CD4-positive, alpha-beta T cell treated with Interleukin-17A for 1 hour (primary cell): Measurements from ENCODE around the gene MED13L.

Experiments used
- DNase-seq: peaks from one replicate; pipeline ENCODE4 v3.0.0-alpha.2; 2020

Gene MED13L

DNA sequence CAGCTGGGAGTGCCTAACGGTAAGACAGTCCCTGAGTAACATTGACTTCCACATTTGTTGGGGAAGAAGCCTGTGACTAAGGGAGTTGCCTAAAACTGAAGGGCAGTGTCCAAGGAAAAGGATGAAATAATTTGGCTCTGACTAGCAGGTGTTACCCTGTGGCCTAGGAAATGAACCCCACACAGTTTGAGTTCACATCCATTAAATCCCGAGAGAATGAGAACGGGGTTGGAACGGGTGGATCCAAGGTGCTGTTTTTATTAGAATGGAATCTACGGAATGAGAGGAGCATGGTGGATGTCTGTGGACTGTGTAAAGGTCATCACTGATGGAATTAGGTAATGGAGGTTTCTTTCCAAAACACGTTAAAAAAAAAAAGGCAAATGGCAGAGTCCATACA, 324.0 kb downstream of the MED13L start:
- DNase-seq: no peak

DNA sequence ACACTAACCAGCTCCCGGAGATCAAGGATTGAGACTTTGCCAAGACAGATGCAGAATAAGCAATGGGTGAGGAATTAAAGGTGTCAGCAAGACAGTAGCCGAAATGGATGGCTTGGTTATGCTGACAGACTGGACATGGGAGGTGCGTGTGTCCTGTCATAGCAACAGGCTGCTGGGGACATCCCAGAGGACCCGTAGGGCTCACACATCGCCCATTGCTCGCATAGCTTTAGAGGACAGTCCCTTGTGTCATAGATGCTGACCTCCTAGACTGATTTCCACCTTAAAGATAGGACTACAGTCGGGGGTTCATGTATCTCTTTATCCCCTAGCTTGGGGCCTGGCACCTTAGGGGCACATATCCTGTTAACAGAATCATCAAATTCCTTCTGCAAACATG, 324.5 kb downstream of the MED13L start:
- no peak for DNase-seq

DNA sequence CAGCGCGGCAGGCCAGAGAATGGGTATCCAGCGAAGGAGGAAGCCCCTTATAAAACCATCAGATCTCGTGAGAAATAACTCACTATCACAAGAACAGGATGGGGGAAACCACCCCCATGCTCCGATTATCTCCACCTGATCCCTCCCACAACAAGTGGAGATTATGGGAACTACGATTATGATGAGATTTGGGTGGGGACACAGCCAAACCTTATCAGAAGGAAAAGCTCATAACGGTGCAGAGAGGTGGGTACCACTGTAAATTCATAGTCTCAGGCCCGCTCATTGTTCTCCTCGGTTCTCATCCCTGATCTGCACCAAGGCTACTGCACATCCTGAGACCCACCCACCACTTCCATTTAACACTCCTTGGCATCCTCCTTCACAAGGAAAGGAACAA, 326.5 kb downstream of the MED13L start:
- DNase-seq: no peak

DNA sequence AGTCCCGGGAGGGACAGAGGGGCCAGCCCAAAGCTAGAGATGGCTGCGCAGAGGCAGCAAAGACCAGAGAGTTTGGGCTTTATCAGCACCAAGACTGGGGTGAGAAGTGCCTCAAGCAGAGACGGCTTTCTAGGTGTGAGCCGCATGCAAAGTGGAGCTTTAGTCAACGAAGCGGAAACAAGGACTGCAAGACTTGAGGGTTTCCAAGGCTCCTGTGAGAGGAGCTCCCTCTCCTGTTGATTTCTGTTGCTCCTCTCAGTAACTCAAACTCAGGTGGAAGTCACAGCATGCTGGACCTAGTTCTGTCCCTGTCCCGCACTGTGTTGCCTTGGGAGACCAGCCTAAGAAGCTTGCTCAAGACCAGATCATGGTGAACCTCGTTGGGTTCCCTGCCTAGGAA, 327.8 kb downstream of the MED13L start:
- no peak for DNase-seq

DNA sequence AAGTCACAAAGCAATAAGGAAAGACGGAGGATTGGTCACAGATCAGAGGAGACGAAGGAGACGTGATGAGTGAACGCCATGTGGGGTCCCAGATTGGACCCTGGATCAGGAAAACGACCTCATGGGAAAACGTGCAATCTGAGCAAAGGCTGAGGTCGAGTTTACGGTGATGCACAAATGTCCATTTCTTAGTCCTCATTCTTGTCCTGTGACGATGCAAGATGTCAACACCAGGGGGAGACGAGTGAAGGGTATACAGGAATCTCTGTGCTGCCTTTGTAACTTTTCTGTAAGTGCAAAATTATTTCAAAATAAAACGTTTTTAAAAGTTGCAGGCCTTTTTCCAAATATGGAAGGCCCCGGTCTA, 329.8 kb downstream of the MED13L start:
- no peak for DNase-seq

GRCh38 chr12:115946867-115947695, 330.4 kb downstream of the MED13L start:
- no peak for DNase-seq

DNA sequence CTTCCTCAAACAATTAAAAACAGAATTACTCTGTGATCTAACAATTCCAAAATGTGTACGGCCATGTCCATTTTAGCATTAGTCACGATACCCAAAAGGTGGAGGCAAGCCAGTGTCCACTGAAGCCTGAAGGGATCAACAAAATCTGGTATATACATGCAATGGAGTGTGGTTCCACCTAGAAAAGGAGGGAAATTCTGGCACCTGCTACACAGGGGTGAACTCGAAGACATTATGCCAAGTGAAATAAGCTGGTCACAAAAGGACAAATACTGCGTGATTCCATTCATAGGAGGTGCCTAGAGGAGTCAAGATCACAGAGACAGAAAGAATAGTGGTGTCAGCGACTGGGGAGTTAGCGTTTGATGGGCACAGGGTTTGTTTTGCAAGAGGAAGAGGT, 331.4 kb downstream of the MED13L start:
- no peak for DNase-seq

GRCh38 chr12:115945491-115945885, 332.0 kb downstream of the MED13L start:
- DNase-seq: no peak

DNA sequence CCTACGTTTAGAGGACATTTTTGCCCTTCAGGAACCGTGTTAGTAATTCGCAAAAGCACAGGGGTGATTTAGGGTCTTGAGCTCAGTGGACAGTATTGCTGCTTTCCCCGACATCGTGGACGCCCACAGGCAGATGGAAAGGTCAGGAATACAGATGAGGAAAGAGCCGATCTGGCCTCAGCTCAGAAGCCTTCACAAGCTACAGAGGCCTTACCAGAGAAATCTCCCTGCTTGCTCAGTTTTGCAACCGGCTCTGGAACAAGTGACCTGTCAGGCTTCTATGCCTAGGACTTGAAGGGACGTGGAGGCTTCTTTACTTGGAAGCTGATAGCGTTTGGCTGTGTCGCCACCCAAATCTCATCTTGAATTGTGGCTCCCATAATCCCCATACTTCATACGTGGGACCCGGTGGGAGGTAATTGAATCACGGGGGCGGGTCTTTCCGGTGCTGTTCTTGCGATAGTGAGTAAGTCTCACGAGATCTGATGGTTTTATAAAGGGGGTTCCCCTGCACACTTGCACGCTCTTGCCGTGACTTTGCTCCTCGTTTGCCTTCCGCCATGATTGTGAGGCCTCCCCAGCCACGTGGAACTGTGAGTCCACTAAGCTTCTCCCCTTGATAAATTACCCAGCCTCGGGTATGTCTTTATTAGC, 332.5 kb downstream of the MED13L start:
- no peak for DNase-seq

- no peak for DNase-seq
Observed at GRCh38 chr12:115944392-115944742, 333.1 kb downstream of the MED13L start.

DNA sequence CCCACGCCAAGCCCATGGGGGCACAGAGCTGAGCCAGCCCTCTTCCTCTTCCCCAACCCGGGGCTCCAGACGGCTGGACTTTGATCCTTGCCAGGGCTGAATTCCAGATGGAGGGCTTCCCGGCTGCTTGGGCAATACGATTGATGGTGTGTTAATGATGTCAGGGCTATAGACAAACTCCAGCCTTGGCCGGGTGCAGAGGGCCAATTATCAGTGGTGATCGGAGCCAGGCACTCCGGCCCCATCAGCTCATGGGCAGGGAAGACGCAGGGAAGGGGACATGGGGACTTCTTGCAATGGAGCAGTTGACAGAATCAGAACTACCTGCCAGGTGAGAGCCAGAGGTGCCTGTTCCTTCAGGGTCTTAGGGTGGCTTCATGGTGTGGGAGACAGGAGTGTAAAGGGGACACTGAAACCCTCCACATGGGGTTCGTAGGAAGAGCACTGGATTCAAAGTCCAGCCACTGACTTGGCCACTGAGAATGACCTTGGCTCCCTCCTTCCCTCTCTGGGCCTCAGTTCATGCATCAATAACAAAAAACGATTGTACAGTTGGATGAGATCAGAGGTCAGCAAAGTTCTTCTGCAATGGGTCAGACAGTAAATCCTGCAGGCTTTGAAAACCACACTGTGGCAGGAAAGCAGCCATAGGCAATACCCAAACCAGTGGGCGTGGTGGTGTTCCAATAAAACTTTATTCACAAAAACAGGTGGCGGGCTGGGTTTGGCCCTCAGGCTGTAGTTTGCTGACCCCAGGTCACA, 333.7 kb downstream of the MED13L start:
- DNase-seq: no peak

DNA sequence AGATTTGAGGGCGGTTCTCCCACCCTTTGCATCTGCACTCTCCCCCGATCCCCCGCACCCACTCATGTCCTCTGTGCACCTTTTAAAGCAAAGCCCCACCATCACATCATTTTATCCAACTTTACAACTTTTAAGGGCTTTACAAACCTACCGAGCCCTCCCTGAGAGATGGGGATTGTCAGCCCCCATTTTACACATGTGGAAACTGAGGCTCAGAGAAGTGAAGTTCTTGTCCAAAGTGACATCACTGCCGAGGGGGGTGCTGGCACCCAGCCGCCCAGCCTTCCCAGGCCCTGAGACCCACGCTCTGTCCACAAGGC, 334.2 kb downstream of the MED13L start:
- no peak for DNase-seq

GRCh38 chr12:115942346-115942745, 335.1 kb downstream of the MED13L start:
- DNase-seq: no peak

DNA sequence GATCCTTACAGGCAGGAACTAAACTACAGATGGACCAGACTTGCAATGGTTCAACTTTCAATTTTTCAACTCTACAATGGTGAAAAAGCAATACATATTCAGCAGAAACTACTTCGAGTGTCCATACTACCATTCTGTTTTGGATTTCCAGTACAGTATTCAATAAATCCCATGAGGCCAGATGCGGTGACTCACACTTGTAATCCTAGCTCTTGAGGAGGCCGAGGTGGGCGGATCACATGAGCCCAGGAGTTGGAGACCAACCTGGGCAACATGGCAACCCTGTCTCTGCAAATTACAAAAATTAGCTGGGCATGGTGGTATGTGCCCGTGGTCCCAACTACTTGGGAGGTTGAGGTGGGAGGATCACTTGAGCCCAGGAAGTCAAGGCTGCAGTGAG, 336.1 kb downstream of the MED13L start:
- DNase-seq: no peak

DNA sequence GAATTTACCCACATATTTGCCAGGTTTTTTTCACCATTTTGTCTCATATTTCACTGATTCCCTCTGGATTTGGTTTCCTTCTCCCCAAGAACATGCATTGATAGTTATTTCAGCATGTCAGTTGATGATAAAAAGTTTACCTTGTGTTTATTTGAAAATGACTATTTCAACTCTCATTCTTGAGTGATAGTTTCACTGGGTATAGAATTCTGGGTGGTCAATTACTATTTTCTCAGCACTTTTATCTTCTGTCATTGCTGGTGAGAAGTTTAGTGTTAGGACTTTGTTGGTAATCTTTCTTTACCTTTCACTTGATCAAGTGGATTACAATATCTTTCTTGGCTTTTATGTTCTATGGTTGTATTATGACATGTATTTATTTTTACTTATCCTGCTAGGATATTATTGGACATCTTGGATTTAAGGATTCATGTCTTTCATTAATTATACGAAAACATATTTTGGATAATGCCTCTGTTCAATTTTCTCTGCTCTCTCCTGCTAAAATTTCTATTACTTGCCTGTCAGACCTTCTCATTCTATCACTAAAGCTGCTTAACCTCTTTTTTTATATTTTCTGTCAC, 338.6 kb downstream of the MED13L start:
- DNase-seq: no peak

DNA sequence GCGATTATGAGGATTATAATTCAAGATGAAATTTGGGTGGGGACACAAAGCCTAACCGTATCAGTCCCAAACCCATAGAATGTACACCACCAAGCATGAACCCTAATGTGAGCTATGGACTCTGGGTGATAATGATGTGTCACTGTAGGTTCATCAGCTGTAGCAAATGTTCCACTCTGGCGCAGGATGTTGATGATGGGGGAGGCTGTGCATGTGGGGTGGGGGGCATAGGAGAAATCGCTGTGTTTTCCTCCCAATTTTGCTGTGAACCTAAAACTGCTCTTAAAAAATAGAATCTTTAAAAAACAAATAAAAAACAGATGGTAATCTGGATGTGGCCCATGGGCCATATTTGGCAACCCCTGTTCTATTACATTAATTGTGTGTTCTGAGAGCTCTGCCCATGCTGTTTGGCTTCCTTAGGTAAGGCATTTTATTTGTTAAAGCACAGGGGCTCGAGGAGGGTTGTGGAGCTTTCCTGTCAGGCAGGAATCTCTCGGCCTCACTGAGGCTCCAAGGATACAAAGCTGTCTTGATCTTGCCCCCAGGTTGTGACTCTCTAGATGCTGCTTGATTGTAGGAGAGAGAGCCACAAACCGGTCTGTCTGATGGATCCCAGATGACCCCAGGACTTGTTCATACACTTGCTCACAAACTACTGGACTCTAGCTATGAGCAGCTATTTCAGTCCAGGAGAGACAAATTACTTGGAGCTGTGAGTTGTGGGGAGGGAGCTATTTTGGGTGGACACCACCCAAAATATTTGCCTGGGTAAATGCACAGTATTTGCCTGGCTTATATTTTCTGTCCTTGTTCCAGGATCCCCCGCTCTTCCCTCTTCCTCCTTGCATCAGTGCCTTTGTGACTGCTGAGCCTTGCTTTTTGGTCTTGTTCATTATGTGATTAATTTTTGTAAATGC, 340.2 kb downstream of the MED13L start:
- no peak for DNase-seq

- no peak for DNase-seq
Observed at GRCh38 chr12:115934877-115935276, 342.6 kb downstream of the MED13L start.

DNA sequence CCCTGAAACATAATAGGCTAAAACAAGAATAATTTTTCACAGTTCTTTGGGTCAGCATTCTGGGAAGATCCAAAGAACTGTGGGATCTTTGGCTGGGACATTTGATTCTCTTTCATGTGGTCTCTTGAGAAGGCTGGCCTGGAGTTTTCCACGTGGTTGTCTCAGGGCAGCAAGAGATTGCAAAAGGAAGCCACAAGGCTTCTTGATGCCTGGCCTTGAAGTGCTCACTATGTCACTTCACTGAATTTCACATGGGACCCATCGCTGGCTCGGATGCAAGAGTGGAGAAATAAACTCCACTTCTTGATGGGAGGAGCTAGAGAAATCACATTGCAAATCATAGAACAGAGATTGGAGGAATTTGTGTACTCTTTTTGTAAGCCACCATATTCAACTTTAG, 343.4 kb downstream of the MED13L start:
- DNase-seq: no peak

- no peak for DNase-seq
Observed at GRCh38 chr12:115932066-115932465, 345.4 kb downstream of the MED13L start.

GRCh38 chr12:115930336-115930735, 347.2 kb downstream of the MED13L start:
- DNase-seq: no peak

DNA sequence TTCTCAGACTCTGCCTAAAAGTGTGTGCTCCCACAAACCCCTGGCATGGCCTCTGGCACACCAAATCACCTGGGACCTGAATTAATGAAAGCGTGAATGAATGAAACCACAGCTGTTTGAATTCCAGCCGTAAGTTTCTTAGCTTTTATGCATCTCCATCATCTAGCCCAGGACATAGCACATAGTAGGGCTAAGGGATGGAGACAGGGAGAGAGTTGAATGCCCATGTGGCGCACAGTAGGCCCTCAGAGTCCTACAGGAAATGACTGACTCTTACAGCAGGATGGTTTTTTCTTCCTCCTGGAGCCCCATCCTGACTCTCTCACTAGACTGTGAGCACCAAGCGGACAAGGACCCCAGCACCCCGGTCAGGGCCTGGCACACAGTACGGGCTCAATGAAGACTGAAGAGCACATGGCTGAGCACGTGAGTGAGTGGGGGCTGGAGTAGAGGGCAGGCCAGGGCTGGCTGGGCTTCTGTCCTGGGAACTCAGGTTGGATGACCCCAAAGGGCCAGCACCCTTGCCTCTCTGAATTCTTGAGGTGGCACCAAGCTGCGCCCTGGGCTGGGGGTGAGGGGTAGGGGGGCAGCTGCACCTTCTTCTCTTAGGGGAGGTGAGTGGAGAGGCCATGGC, 351.3 kb downstream of the MED13L start:
- DNase-seq: no peak

GRCh38 chr12:115923851-115924250, 353.6 kb downstream of the MED13L start:
- no peak for DNase-seq
